ENCODE measurements around the gene LAMC3.

LAMC3 gene

DNA sequence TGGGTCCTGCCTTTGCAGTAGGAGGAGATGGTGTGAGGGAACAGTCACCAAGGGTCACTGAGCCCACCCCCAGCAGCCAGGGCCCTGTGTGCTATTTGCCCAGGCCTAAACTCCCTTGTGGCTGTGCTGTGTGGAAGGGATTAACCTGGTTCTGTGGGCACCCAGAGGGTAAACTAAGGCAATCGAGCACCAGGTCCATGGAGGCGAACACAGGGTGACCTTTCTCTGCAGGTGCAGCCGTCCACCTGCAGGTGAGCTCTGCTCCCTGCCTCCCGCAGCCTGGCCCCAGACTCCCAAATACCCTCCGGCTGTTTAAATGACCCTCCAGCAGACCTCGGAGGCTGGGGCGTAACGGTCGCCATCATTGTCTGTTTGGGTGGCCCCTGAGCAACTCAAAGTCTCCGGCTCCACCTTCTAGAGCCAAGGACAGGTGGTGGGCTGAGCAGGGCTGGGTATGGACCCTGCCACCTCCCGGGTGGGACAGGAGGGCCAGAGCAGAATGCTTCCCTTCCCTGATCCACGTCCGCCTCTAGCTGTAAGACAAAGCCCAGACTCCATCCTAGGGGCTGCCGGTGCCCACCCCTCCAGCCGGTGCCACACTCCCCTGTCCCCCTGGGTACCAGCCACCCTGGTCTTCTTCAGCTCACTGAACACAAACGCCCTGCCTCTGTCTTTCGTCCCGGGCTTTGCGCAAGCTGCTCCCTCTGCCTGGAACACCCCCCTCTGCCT is 35.9 kb upstream of the LAMC3 start:
- H3K4me1 Mint-ChIP-seq (ENCODE audit: low read depth), result no peaks in the 10 kb centered on the region
- H3K27me3 Mint-ChIP-seq, result peaks cover 22% of the 10 kb centered on the region
- no peak overlapping the region for H3K4me3 Mint-ChIP-seq
- no peaks in the 10 kb centered on the region for H3K36me3 Mint-ChIP-seq (ENCODE audit: low read depth)
- DNase-seq, result no peak
- H3K27ac Mint-ChIP-seq, result no peak overlapping the region
- no peaks in the 10 kb centered on the region for H3K9me3 Mint-ChIP-seq

DNA sequence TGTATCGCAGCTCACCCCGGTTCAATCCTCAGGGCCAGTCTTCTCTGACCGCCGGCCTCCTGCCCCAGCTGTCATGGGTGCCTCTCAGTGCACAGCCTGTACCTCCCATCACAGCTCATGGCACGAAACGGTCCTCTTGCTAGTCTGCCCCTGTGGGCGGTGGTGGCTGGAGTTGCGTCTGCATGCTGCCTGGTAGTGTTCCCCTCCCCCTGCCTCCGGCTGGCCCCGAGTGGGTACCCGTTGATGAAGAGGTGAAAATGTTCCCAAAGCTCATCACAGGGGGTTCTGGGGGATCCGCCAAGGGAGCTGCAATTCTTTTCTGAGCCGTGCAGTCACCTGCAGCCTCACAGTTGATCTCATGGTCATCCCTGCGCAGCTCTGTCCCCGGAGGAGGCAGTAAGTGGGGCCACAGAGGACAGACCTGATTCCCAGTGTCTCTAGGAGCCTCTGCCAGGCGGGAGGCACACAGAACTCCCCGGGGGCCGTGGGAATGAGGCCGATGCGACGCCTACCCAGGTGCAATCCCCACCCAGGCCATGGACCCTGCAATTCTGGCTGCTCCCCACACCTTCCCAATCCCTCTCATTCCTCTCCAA is 35.2 kb upstream of the LAMC3 start:
- Mint-ChIP-seq H3K9me3 (no peaks in the 10 kb centered on the region), H3K4me3 (no peak overlapping the region), H3K27me3 (peaks cover 22% of the 10 kb centered on the region), H3K4me1 (ENCODE audit: low read depth) (no peaks in the 10 kb centered on the region), H3K27ac (no peak overlapping the region), H3K36me3 (ENCODE audit: low read depth) (no peaks in the 10 kb centered on the region)
- DNase-seq, result no peak

DNA sequence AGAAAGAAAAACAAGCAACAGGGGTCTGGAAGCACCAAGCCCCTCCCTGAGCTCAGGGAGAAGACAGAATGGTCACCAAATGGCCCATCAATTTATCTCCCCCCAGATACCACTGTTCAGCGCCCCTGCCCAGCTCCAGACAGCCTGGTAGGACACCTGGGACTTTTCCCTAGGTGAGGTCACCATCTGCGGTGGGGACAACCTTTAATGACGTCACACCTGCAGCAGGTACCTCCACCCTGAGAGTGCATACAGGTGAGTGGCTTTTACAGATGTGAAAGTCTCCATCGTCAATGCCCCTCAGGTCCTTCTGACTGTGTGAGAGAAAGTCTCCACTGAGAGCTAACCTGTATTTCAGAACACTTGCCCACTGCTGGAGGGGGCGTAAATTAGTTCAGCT is 34.3 kb upstream of the LAMC3 start:
- H3K36me3 Mint-ChIP-seq (ENCODE audit: low read depth), result no peaks in the 10 kb centered on the region
- H3K27me3 Mint-ChIP-seq, result peaks cover 22% of the 10 kb centered on the region
- H3K9me3 Mint-ChIP-seq, result no peaks in the 10 kb centered on the region
- H3K27ac Mint-ChIP-seq, result no peak overlapping the region
- H3K4me3 Mint-ChIP-seq, result no peak overlapping the region
- DNase-seq, result no peak
- H3K4me1 Mint-ChIP-seq (ENCODE audit: low read depth), result no peaks in the 10 kb centered on the region

DNA sequence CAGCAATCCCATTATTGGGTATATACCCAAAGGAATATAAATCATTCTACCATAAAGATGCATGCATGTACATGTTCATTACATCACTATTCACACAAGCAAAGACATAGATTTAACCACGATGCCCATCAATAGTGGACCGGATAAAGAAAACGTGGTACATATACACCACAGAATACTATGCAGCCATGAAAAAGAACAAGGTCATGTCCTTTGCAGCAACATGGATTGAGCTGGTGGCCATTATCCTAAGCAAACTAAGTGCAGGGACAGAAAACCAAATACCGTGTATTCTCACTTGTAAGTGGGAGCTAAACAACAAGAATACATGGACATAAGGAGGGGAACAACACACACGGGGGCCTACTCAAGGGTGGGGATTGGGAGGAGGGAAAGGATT is 33.8 kb upstream of the LAMC3 start:
- Mint-ChIP-seq H3K4me3 (no peak overlapping the region), H3K27me3 (peaks cover 24% of the 10 kb centered on the region), H3K4me1 (ENCODE audit: low read depth) (no peaks in the 10 kb centered on the region), H3K9me3 (no peaks in the 10 kb centered on the region), H3K27ac (no peak overlapping the region), H3K36me3 (ENCODE audit: low read depth) (no peaks in the 10 kb centered on the region)
- DNase-seq, result no peak

DNA sequence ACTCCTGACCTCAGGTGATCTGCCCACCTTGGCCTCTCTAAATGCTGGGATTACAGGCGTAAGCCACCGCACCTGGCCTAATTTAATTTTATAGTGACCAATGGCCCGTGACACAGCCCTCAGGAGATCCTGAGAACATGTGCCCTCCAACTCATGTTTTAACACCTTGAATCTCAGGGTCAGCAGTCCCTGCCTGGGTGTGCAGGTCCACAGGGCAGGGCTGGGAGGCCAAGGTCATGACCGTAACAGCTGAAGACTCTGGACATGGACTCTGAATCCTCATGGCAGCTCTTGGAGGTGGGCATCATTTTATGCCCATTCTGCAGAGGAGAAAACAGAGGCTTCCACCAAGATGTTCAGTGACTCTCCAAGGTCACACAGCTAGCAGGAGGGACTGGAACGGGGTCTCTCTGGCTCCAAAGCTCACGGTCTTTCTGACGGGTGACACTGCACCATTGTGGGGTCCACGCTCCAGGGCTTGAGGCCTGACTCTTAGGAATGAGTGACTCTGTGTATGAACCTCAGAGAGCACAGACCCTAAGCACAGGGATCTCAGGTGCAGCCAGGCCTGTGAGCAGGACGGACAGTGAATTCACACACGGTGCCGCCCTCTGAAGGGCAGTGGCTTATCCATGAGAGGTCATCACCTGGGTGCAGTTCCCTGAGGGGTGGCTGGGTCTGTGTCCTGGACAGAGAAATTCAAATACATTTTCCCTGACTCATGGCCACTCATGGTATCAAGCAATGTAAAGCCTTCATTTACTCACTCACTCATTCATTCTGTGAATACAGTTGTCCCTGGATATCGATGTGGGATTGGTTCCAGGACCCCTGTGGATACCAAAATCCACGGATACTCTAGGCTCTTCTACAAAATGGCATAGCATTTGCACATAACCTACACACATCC is 32.8 kb upstream of the LAMC3 start:
- no peaks in the 10 kb centered on the region for H3K36me3 Mint-ChIP-seq (ENCODE audit: low read depth)
- H3K9me3 Mint-ChIP-seq, result no peaks in the 10 kb centered on the region
- peaks cover 27% of the 10 kb centered on the region for H3K27me3 Mint-ChIP-seq

DNA sequence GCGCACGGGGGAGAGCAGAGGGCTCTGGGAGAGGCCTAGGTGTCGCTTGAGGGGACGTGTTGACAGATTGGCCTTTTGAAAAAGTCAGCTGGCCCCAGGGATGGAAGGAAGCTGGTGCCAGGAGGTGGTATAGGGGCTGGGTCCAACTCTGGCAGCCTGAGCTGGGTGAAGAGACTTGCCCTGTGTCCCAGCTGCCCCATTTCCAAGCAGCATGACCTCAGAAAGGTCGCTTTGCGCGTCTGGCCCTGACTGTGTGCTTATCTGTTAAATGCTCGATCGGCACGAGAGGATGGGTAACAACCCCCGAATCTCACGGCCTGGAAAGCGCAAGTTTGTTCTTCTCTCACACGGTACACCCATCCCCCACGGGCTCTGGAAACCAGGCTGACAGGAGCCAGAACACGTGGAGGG is 31.2 kb upstream of the LAMC3 start:
- Mint-ChIP-seq H3K9me3 (no peaks in the 10 kb centered on the region), H3K27me3 (peaks cover 16% of the 10 kb centered on the region), H3K36me3 (ENCODE audit: low read depth) (no peaks in the 10 kb centered on the region), H3K4me1 (ENCODE audit: low read depth) (no peaks in the 10 kb centered on the region), H3K27ac (no peak overlapping the region), H3K4me3 (no peak overlapping the region)
- DNase-seq, result no peak

More for the DNA sequence above, 32.8 kb upstream of the LAMC3 start:
- no peak overlapping the region for H3K27ac Mint-ChIP-seq
- DNase-seq, result no peak
- H3K4me3 Mint-ChIP-seq, result no peak overlapping the region
- no peaks in the 10 kb centered on the region for H3K4me1 Mint-ChIP-seq (ENCODE audit: low read depth)

DNA sequence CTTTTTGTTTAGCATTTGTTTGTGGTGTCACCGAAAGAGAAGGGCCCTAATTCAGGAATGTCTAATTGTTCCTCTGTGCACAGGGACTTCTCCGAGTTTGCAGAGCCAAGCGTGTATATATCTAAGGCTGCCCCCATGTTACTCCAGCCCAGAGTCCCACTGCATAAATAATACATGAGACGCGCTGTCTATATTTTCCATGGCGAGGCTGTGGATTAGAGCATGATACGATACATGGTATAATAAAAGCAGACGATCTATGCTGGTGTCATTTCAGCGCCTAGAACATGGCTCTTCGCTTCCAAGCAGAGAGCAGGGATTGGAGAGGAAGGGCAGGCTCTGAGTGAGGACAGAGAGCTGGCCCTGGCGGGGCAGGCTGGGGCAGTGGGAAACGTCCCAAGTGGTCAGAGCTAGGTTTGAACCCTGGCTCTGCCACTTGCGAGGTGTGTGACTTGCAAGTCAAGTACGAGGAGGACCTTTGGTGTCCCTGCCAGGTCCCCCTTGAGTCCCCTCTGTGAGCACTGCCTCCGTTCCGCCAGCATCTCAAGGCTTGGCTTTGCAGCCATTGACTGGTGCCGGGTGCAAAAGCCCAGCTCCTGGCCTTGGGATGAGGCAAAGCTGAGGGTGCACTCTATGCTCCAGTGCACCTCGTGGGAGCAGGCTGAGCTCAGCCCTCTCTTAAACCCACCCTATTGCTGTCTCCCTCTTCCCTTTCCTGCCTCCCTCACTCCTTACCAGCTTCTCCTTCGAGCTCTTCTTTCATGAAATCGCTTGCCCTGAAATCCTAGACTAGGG is 29.2 kb upstream of the LAMC3 start:
- DNase-seq, result no peak
- no peak overlapping the region for H3K27ac Mint-ChIP-seq
- no peaks in the 10 kb centered on the region for H3K9me3 Mint-ChIP-seq
- no peak overlapping the region for H3K4me3 Mint-ChIP-seq
- no peaks in the 10 kb centered on the region for H3K36me3 Mint-ChIP-seq (ENCODE audit: low read depth)
- no peaks in the 10 kb centered on the region for H3K4me1 Mint-ChIP-seq (ENCODE audit: low read depth)
- peaks cover 5% of the 10 kb centered on the region for H3K27me3 Mint-ChIP-seq

DNA sequence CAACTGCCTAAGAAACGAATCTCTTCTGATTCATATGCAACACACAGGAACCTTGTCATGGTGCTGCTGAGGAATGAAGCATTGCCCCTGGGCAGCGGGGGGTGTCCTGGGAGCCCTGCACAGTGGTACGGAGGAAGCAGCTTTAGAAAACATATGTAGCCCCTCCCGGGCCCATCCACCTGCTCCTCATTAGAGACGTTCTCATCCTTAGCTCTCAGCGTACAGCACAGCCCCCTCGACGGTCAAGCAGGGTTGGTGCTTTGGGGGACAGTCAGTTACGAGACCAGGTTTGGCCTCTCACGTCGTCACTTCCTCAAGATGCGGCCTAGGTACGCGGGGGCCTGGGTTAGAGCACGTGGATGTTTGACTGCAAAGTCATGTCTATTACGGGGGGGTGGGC is 28.4 kb upstream of the LAMC3 start:
- DNase-seq, result no peak
- no peaks in the 10 kb centered on the region for H3K4me1 Mint-ChIP-seq (ENCODE audit: low read depth)
- H3K36me3 Mint-ChIP-seq (ENCODE audit: low read depth), result no peaks in the 10 kb centered on the region
- H3K27ac Mint-ChIP-seq, result no peak overlapping the region
- no peak overlapping the region for H3K4me3 Mint-ChIP-seq
- H3K27me3 Mint-ChIP-seq, result peaks cover 5% of the 10 kb centered on the region
- H3K9me3 Mint-ChIP-seq, result no peaks in the 10 kb centered on the region

DNA sequence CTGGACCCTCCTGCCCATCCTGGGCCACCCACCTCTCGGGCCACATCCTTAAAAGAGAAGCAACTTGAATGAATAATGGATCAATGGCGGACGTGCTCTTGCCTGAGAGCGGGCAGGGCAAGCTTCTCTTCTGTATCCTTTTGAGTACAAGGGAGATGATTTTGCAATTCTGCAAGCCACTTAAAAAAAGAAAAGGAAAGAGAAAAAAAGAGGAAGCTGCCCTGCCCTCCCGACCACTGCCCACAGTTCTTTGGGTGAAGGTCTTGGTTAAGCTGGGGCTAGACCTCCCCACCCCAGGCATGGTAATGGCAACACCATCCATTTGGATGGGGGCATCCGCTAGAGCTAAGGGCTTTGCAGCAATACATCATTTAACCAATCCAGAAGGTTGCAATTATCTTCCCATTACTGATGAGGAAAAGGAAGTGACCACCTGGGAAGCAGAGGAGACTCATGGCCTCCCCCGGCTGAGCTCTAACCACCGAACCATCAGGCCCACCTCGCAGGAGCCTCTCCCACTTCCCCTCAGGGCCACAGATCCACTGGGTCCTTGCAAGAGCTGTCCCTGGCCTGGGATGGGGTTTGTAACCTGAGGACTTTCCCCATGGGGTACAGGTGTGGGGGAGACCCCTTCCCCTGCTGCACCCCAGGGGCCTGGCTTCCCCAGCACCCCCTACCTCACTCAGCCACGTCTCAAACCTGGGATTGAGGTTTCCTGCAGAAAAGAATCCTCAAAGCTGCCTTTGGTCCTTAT is 27.8 kb upstream of the LAMC3 start:
- Mint-ChIP-seq H3K4me1 (ENCODE audit: low read depth) (no peaks in the 10 kb centered on the region), H3K27me3 (peaks cover 5% of the 10 kb centered on the region), H3K36me3 (ENCODE audit: low read depth) (no peaks in the 10 kb centered on the region), H3K27ac (no peak overlapping the region), H3K9me3 (no peaks in the 10 kb centered on the region), H3K4me3 (no peak overlapping the region)
- DNase-seq, result no peak

DNA sequence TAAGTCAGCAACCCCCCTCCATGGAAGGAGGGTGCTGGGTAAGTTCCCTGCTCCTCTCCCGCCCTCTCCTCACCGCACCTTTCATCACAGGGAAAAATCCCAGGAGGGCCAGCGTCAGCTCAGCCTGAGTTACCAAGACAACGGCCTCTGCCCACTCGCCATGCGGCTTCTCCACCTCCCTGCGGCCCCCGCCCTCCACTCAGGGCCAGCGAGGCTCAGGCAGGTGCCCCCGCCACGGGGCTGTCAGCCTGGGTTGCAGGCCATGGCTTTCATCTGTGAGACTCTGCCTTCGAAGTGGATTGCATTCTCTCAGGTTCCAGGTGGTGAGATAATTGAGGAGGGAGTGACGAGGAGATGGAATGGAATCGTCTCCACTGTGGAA is 27.2 kb upstream of the LAMC3 start:
- no peak for DNase-seq
- H3K4me1 Mint-ChIP-seq (ENCODE audit: low read depth), result no peaks in the 10 kb centered on the region
- no peak overlapping the region for H3K27ac Mint-ChIP-seq
- no peaks in the 10 kb centered on the region for H3K9me3 Mint-ChIP-seq
- H3K27me3 Mint-ChIP-seq, result peaks cover 5% of the 10 kb centered on the region
- H3K4me3 Mint-ChIP-seq, result no peak overlapping the region
- H3K36me3 Mint-ChIP-seq (ENCODE audit: low read depth), result no peaks in the 10 kb centered on the region

DNA sequence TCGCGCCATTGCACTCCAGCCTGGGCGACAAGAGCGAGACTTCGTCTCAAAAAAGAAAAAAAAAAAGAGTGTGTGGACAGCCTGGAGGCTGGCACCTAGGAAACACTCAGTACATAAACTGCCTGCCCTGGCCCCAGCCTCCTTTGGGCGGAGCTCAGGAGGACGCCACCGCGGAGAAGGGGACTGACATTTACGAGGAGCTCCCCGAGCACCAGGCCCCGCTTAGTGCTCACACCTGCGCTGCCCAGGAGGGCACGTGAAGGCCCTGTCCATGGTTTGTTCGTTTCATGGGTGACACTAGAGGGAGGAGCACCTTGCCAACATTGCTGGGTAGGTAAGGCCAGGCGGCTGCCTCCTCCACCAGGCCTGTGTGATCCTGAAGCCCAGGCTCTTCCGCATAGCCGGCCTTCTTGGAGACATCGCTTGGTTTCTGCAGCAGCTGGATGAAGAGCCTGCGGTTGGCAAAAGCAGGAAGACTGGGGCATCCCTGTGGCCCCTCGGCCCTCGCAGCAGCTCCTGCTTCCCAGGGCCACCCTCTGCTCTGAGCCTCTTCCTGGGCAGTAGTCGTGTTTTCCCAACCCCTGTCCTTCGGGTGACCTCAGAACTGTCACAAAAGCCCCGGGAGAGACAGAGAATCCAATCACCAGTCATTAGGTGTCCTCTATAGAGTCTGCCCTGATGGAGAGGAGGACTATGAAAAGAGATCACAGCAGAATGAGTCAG is 26.2 kb upstream of the LAMC3 start:
- Mint-ChIP-seq H3K36me3 (ENCODE audit: low read depth) (no peaks in the 10 kb centered on the region), H3K27me3 (peaks cover 5% of the 10 kb centered on the region)

DNA sequence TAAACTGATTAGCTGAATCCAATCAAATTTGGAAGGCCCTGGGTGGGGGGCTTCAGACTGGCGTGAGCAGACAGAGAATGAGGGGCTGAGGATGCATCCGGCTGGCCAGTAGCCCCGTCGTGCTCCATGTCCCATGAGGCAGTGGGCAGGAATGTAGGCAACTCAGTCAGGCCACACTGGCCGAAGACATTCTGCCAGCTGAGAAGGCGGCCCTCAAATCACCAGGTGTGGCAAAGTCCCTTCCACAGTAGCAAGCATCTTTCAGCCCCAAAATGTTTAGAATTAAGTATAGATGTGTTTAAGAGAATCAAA is 25.7 kb upstream of the LAMC3 start:
- no peak for DNase-seq
- Mint-ChIP-seq H3K36me3 (ENCODE audit: low read depth) (no peaks in the 10 kb centered on the region), H3K4me3 (no peak overlapping the region), H3K4me1 (ENCODE audit: low read depth) (no peaks in the 10 kb centered on the region), H3K27me3 (peaks cover 5% of the 10 kb centered on the region), H3K9me3 (no peaks in the 10 kb centered on the region), H3K27ac (no peak overlapping the region)

More for the DNA sequence above, 26.2 kb upstream of the LAMC3 start:
- H3K9me3 Mint-ChIP-seq, result no peaks in the 10 kb centered on the region
- H3K27ac Mint-ChIP-seq, result no peak overlapping the region
- H3K4me1 Mint-ChIP-seq (ENCODE audit: low read depth), result no peaks in the 10 kb centered on the region
- no peak overlapping the region for H3K4me3 Mint-ChIP-seq
- DNase-seq, result no peak

DNA sequence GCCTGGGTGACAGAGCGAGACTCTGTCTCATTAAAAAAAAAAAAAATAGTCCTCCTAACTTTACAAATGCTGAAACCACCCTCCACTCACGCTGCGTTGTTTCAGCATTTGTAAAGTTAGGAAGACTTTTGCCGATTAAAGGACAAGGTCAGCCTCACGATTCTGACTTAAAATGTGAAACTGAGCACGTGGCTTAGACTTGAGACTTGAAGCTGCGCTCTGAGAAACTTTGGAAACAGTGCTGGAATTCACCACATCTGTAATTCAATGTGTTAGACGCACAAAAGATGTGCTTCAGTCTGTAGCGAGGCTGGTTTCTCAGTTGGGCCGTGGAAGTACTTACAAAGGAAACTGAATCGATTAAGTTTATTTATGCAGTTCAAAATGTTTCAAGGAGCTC is 25.0 kb upstream of the LAMC3 start:
- H3K27me3 Mint-ChIP-seq, result peaks cover 5% of the 10 kb centered on the region
- H3K9me3 Mint-ChIP-seq, result no peaks in the 10 kb centered on the region
- no peak overlapping the region for H3K27ac Mint-ChIP-seq
- H3K4me1 Mint-ChIP-seq (ENCODE audit: low read depth), result no peaks in the 10 kb centered on the region
- H3K36me3 Mint-ChIP-seq (ENCODE audit: low read depth), result no peaks in the 10 kb centered on the region
- DNase-seq, result no peak
- no peak overlapping the region for H3K4me3 Mint-ChIP-seq
